Measurements from ENCODE around the gene PYGM.

Gene PYGM

DNA sequence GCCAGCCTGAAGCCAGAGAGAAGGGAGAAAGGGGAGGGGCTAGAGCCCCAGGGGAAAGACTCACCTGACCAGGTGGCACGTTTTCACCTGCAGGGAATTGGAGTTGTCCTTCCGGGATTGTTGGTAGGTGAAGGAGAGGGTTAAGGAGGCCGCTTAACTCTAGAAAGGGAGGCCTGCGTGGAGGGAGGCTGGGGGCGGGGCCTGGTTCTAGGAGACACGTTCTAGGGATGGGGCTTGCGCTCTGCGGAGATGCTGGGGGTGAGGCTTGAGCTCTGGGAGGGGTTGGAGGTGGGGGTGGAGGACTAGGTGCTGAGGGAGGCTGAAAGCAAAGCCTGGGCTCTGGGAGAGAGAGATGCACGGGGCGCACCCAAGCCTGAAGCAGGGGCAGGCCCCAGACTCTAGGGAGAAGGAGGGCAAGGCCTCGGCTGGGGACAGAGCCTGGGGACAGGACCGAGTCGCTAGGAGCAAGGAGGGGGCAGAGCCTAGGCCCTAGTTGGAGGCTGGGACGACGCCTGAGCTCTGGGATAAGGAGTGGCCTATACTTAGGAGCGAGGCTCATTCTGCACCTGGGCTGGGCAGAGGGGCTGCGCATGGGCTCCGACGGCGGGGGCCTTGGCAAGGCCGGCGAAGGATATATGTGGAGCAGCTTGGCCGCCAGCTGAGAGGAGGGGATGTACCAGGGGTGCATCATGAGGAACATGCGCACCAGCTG, 18.2 kb downstream of the PYGM start:
- TF ChIP-seq GABPA (IDR thresholded peaks at IDR 0.05; ENCODE audit: low read depth) (no peak), SPI1 (IDR thresholded peaks at IDR 0.05; ENCODE audit: borderline replicate concordance, low read depth) (no peak), POLR2AphosphoS5 (IDR thresholded peaks at IDR 0.05; ENCODE audit: low read depth) (no peak)
- TF ChIP-seq, protein P1, sequence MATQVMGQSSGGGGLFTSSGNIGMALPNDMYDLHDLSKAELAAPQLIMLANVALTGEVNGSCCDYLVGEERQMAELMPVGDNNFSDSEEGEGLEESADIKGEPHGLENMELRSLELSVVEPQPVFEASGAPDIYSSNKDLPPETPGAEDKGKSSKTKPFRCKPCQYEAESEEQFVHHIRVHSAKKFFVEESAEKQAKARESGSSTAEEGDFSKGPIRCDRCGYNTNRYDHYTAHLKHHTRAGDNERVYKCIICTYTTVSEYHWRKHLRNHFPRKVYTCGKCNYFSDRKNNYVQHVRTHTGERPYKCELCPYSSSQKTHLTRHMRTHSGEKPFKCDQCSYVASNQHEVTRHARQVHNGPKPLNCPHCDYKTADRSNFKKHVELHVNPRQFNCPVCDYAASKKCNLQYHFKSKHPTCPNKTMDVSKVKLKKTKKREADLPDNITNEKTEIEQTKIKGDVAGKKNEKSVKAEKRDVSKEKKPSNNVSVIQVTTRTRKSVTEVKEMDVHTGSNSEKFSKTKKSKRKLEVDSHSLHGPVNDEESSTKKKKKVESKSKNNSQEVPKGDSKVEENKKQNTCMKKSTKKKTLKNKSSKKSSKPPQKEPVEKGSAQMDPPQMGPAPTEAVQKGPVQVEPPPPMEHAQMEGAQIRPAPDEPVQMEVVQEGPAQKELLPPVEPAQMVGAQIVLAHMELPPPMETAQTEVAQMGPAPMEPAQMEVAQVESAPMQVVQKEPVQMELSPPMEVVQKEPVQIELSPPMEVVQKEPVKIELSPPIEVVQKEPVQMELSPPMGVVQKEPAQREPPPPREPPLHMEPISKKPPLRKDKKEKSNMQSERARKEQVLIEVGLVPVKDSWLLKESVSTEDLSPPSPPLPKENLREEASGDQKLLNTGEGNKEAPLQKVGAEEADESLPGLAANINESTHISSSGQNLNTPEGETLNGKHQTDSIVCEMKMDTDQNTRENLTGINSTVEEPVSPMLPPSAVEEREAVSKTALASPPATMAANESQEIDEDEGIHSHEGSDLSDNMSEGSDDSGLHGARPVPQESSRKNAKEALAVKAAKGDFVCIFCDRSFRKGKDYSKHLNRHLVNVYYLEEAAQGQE (IDR thresholded peaks at IDR 0.05; ENCODE audit: insufficient replicate concordance, low read depth): no peak
- TF ChIP-seq, protein P2, sequence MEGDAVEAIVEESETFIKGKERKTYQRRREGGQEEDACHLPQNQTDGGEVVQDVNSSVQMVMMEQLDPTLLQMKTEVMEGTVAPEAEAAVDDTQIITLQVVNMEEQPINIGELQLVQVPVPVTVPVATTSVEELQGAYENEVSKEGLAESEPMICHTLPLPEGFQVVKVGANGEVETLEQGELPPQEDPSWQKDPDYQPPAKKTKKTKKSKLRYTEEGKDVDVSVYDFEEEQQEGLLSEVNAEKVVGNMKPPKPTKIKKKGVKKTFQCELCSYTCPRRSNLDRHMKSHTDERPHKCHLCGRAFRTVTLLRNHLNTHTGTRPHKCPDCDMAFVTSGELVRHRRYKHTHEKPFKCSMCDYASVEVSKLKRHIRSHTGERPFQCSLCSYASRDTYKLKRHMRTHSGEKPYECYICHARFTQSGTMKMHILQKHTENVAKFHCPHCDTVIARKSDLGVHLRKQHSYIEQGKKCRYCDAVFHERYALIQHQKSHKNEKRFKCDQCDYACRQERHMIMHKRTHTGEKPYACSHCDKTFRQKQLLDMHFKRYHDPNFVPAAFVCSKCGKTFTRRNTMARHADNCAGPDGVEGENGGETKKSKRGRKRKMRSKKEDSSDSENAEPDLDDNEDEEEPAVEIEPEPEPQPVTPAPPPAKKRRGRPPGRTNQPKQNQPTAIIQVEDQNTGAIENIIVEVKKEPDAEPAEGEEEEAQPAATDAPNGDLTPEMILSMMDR (IDR thresholded peaks at IDR 0.05; ENCODE audit: insufficient read depth, low read length): no peak
- Histone ChIP-seq H3K27ac (replicated peaks) (peak overlapping the region; percentile 99; the same call in 1 of the 2 replicates), H3K27me3 (ENCODE audit: insufficient read depth, poor library complexity, severe bottlenecking) (no peaks in the 10 kb centered on the region), H3K4me3 (replicated peaks; ENCODE audit: insufficient read depth, low read length) (peak overlapping the region; percentile 85)
- DNase-seq (ENCODE audit: low read depth in 1 of 2, low spot score in 1 of 2): no peak

DNA sequence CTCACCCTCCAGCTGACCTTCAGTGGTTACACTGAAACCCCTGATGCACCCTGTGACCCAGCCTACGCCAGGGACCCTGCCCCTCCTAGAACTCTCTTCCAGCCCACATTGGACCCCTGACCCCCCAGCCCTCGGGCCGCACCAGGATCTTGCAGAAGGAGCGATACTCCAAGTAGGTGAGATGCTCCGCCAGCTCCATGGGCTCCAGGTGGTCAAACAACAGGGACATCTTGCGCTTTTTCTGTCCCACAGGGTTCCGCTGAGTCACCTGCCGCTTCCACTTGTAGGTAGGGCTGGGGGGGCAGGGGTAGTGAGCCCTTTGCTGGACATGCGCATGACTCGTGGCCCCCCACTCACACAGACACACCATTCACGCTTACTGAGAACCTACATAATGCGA, 19.9 kb downstream of the PYGM start:
- DNase-seq (ENCODE audit: low read depth in 1 of 2, low spot score in 1 of 2): no peak
- Histone ChIP-seq H3K4me3 (replicated peaks; ENCODE audit: insufficient read depth, low read length) (no peak overlapping the region), H3K27ac (replicated peaks) (no peak overlapping the region), H3K27me3 (ENCODE audit: insufficient read depth, poor library complexity, severe bottlenecking) (no peaks in the 10 kb centered on the region)
- TF ChIP-seq POLR2AphosphoS5 (IDR thresholded peaks at IDR 0.05; ENCODE audit: low read depth) (no peak), SPI1 (IDR thresholded peaks at IDR 0.05; ENCODE audit: borderline replicate concordance, low read depth) (no peak), GABPA (IDR thresholded peaks at IDR 0.05; ENCODE audit: low read depth) (no peak)
- TF ChIP-seq, protein P1 (IDR thresholded peaks at IDR 0.05; ENCODE audit: insufficient replicate concordance, low read depth): no peak
- TF ChIP-seq, protein P2 (IDR thresholded peaks at IDR 0.05; ENCODE audit: insufficient read depth, low read length): no peak

DNA sequence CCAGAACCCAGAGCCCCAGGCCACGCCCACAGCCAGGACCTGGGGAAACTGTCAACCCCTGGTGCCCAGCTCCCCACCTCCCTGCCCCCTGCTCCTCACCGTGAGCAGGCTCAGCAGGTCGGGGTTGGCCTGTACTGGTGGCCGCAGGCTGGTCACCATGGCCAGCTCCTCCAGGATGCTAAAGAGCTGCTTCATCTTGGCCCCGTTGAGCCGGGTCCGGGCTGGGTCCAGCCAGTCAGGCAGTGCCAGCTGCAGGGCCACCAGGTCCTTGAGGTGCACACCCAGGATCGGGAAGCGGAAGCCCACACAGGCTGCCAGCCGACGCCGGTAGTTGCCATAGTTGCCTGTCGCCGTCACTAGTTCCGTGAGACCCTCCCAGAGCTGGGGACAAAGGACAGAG, 23.1 kb downstream of the PYGM start:
- Histone ChIP-seq H3K27ac (replicated peaks) (no peak overlapping the region), H3K4me3 (replicated peaks; ENCODE audit: insufficient read depth, low read length) (no peak overlapping the region), H3K27me3 (ENCODE audit: insufficient read depth, poor library complexity, severe bottlenecking) (no peaks in the 10 kb centered on the region)
- no peak for TF ChIP-seq GABPA (IDR thresholded peaks at IDR 0.05; ENCODE audit: low read depth)
- TF ChIP-seq, protein P2 (IDR thresholded peaks at IDR 0.05; ENCODE audit: insufficient read depth, low read length): no peak
- TF ChIP-seq, protein P1 (IDR thresholded peaks at IDR 0.05; ENCODE audit: insufficient replicate concordance, low read depth): no peak
- no peak for TF ChIP-seq POLR2AphosphoS5 (IDR thresholded peaks at IDR 0.05; ENCODE audit: low read depth)
- DNase-seq (ENCODE audit: low read depth in 1 of 2, low spot score in 1 of 2): no peak

Data from HL-60 (cell line).